HepG2 (cell line): ENCODE measurements around the gene GRP. TPM values are rescaled to one million over a fixed set of nuclear protein-coding genes. Genes with fewer than 3 reads are reported as not detected.

ENCODE experiments used
- ATAC-seq: fragments of 200-7000 bp; cut with Tn5 transposase; 3 replicates; pipeline ENCODE4 v1.9.1; 2020; ENCODE audit warnings: mild to moderate bottlenecking, moderate library complexity
- BruUV-seq: library from RNA; stranded (reverse); fragments of 400-500 nt; replicated peaks from 2 replicates; lab custom pipeline; 2021; lab: Mats Ljungman, UMichigan
- CTCF ChIA-PET: fragments of 300-600 bp; formaldehyde crosslinking; extraction: SDS; loops from one replicate; lab custom pipeline; 2021; ENCODE audit warnings: low total read pairs, inconsistent platforms, low intra/inter-chr PET ratio; lab: Yijun Ruan, JAX
- POLR2A ChIA-PET: fragments of 350-600 bp; sonication (Branson Sonifier 250); formaldehyde crosslinking; loops from one replicate; lab custom pipeline; 2020; ENCODE audit warnings: antibody characterized with exemption, inconsistent platforms; lab: Yijun Ruan, JAX
- DNase-seq: peaks from one replicate; pipeline ENCODE4 v3.0.0-alpha.2; 2015; ENCODE audit warnings: low spot score
- FAIRE-seq: peaks from 3 replicates; lab custom pipeline; 2011; peaks lifted over from hg19 to GRCh38; lab: Jason Lieb, UNC
- H2AFZ ChIP-seq: one replicate; pipeline ENCODE4 v1.6.1; 2011; ENCODE audit warnings: low read length, inconsistent platforms
- H3K27ac ChIP-seq: fragments of 300-600 bp; 3 replicates; pipeline ENCODE4 v1.8.0; 2011; ENCODE audit warnings: mixed run types, mild to moderate bottlenecking, mixed read lengths, low read length, inconsistent platforms; ENCODE audit not compliant: insufficient read depth; ENCODE audit errors: extremely low read length
- H3K27me3 ChIP-seq, 2 experiments: fragments of 200-600 bp in 1 of 2; 2 replicates in 1 of 2; 3 replicates in 1 of 2; pipeline versions ENCODE4 v1.6.0 to v1.8.0; 2011; ENCODE audit warnings: low read length in 2 of 2, mild to moderate bottlenecking in 2 of 2, moderate library complexity in 2 of 2, inconsistent platforms in 1 of 2; ENCODE audit not compliant: insufficient read depth in 2 of 2, control insufficient read depth in 1 of 2
- H3K36me3 ChIP-seq, 2 experiments: fragments of 200-600 bp in 1 of 2; replicated peaks in 1 of 2; 2 replicates in 1 of 2; 3 replicates in 1 of 2; pipeline versions ENCODE4 v1.5.1 to v1.8.0; 2011; ENCODE audit warnings: low read length in 2 of 2, inconsistent platforms in 1 of 2; ENCODE audit not compliant: insufficient read depth in 2 of 2, control insufficient read depth in 1 of 2
- H3K4me1 ChIP-seq: 2 replicates; pipeline ENCODE4 v1.5.1; 2012; ENCODE audit warnings: low read length, inconsistent platforms; ENCODE audit not compliant: insufficient read depth
- H3K4me2 ChIP-seq: 2 replicates; pipeline ENCODE4 v1.6.0; 2011; ENCODE audit warnings: low read depth, low read length, inconsistent platforms
- H3K4me3 ChIP-seq, 3 experiments: fragments of 200-600 bp in 1 of 3; sonication (generic), shearing (Covaris generic) in 1 of 3; replicated peaks in 1 of 3; 2 replicates each; pipeline ENCODE4 v1.5.1; 2011 to 2016; ENCODE audit warnings: low read length in 3 of 3, inconsistent platforms in 2 of 3, low read depth in 2 of 3, mild to moderate bottlenecking in 2 of 3, control low read depth in 1 of 3, mixed read lengths in 1 of 3; ENCODE audit not compliant: insufficient read depth in 1 of 3
- H3K79me2 ChIP-seq: one replicate; pipeline ENCODE4 v1.6.1; 2011; ENCODE audit warnings: low read length, inconsistent platforms; ENCODE audit not compliant: insufficient read depth
- H3K9ac ChIP-seq: 2 replicates; pipeline ENCODE4 v1.6.0; 2011; ENCODE audit warnings: mild to moderate bottlenecking, low read depth, low read length, inconsistent platforms; ENCODE audit not compliant: insufficient read depth
- H3K9me3 ChIP-seq: 2 replicates; pipeline ENCODE4 v1.5.1; 2012; ENCODE audit warnings: mild to moderate bottlenecking, low read length
- H4K20me1 ChIP-seq: 2 replicates; pipeline ENCODE4 v1.6.0; 2011; ENCODE audit warnings: inconsistent platforms, mild to moderate bottlenecking, low read length, moderate library complexity; ENCODE audit not compliant: insufficient read depth
- CC2D1A ChIP-seq: sonication (generic); formaldehyde crosslinking; IDR thresholded peaks from 2 replicates; pipeline ENCODE4 v1.8.1; 2023; ENCODE audit warnings: mild to moderate bottlenecking, missing genetic modification reagents
- CENPT ChIP-seq: sonication (generic); formaldehyde crosslinking; IDR thresholded peaks from 2 replicates; pipeline ENCODE4 v1.8.0; 2022; ENCODE audit warnings: low read depth, mild to moderate bottlenecking, moderate library complexity, missing genetic modification reagents
- ELF4 ChIP-seq: sonication (generic); formaldehyde crosslinking; IDR thresholded peaks from 2 replicates; pipeline ENCODE4 v1.5.0; 2020; ENCODE audit warnings: missing genetic modification reagents, mild to moderate bottlenecking, moderate library complexity, borderline replicate concordance
- HOXA5 ChIP-seq: sonication (generic); formaldehyde crosslinking; IDR thresholded peaks from 2 replicates; pipeline ENCODE4 v1.4.0; 2020; ENCODE audit warnings: missing genetic modification reagents
- MAFK ChIP-seq, 2 experiments: IDR thresholded peaks in 1 of 2; conservative IDR thresholded peaks in 1 of 2; 2 replicates each; pipeline ENCODE4 v1.6.1; 2011; ENCODE audit warnings: improper control_type of control experiment in 2 of 2, low read length in 2 of 2
- NFE2L2 ChIP-seq: fragments of 150-350 bp; IDR thresholded peaks from 2 replicates; pipeline ENCODE4 v1.6.1; 2014; ENCODE audit warnings: low read length
- ZBTB34 ChIP-seq: sonication (generic); formaldehyde crosslinking; IDR thresholded peaks from 2 replicates; pipeline ENCODE4 v1.8.0; 2022; ENCODE audit warnings: mild to moderate bottlenecking, missing genetic modification reagents
- ZNF12 ChIP-seq: sonication (generic); formaldehyde crosslinking; IDR thresholded peaks from 2 replicates; pipeline ENCODE4 v1.5.0; 2020; ENCODE audit warnings: missing genetic modification reagents
- WGBS: methylation state at CpG from one replicate; pipeline ENCODE4 v1.1.6; 2017; ENCODE audit warnings: low lambda C conversion rate; 5-methylcytosine and 5-hydroxymethylcytosine counted together
- in situ Hi-C: cut with HindIII; loops from 2 replicates; pipeline ENCODE4 v1.10.0; 2017; ENCODE audit warnings: low pct_unique_long_range_greater_than_20kb; ENCODE audit not compliant: extremely low pct_ligation_motif_present
- intact Hi-C: fragments of 100-400 bp; cut with micrococcal nuclease; formaldehyde crosslinking; loops from one replicate; pipeline ENCODE4 v1.10.0; 2022; ENCODE audit not compliant: unreplicated experiment
- polyA plus RNA-seq, 8 experiments: library from polyadenylated mRNA; depleted of rRNA in 3 of 8; stranded (reverse) in 7 of 8; unstranded in 1 of 8; fragments of >200 nt; fragmentation: Illumina TruSeq in 4 of 8; extraction: Trizol in 4 of 8; gene quantifications; 2 replicates each; pipeline versions ENCODE4 v1.2.1 to v1.2.3, GENCODE V29; 2011 to 2016; ENCODE audit warnings: low read depth in 4 of 8, missing spikeins in 1 of 8, mixed read lengths in 1 of 8; ENCODE audit not compliant: insufficient read depth in 1 of 8
- total RNA-seq, 5 experiments: library from RNA; depleted of rRNA; stranded (reverse); fragments of >200 nt; fragmentation: Illumina TruSeq; extraction: Trizol; gene quantifications; 2 replicates each; pipeline ENCODE4 v1.2.3, GENCODE V29; 2016; ENCODE audit warnings: low read depth in 1 of 5
- TF ChIP-seq, protein P1 (sequence below): sonication (generic); formaldehyde crosslinking; IDR thresholded peaks from 2 replicates; pipeline ENCODE4 v1.4.0; 2020; ENCODE audit warnings: missing genetic modification reagents

GRP gene
- total and polyA plus RNA-seq, 2 of the 13 experiments (the other 11 are each of a cell fraction or from before 2014, with no cell fraction given), result not detected

DNA sequence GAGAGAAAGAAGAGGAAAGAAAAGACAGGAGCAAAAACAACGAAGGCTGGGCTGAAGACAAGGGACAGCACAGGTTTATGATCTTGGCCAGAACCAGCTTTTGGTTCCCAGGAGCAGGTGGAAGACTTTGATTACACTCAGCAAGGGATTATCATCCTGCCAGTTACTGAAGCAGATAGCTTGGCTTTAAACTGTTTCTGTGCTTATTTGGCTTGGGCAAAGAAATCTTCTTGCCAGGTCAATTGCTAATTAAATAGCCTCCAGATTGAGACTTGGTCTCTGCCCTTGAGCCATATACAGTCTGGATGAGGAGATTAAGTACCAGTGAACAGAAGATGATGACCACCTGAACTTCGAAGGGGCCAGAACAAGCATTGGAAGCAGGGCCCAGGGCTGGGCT, 22.3 kb upstream of the GRP start (continued):
- no peak for TF ChIP-seq CENPT (CRISPR knock-in tag)
- no peak for TF ChIP-seq NFE2L2
- no peak for TF ChIP-seq ELF4
- TF ChIP-seq, protein P1, sequence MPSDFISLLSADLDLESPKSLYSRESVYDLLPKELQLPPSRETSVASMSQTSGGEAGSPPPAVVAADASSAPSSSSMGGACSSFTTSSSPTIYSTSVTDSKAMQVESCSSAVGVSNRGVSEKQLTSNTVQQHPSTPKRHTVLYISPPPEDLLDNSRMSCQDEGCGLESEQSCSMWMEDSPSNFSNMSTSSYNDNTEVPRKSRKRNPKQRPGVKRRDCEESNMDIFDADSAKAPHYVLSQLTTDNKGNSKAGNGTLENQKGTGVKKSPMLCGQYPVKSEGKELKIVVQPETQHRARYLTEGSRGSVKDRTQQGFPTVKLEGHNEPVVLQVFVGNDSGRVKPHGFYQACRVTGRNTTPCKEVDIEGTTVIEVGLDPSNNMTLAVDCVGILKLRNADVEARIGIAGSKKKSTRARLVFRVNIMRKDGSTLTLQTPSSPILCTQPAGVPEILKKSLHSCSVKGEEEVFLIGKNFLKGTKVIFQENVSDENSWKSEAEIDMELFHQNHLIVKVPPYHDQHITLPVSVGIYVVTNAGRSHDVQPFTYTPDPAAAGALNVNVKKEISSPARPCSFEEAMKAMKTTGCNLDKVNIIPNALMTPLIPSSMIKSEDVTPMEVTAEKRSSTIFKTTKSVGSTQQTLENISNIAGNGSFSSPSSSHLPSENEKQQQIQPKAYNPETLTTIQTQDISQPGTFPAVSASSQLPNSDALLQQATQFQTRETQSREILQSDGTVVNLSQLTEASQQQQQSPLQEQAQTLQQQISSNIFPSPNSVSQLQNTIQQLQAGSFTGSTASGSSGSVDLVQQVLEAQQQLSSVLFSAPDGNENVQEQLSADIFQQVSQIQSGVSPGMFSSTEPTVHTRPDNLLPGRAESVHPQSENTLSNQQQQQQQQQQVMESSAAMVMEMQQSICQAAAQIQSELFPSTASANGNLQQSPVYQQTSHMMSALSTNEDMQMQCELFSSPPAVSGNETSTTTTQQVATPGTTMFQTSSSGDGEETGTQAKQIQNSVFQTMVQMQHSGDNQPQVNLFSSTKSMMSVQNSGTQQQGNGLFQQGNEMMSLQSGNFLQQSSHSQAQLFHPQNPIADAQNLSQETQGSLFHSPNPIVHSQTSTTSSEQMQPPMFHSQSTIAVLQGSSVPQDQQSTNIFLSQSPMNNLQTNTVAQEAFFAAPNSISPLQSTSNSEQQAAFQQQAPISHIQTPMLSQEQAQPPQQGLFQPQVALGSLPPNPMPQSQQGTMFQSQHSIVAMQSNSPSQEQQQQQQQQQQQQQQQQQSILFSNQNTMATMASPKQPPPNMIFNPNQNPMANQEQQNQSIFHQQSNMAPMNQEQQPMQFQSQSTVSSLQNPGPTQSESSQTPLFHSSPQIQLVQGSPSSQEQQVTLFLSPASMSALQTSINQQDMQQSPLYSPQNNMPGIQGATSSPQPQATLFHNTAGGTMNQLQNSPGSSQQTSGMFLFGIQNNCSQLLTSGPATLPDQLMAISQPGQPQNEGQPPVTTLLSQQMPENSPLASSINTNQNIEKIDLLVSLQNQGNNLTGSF (CRISPR knock-in tag), result no peak
- no peak for TF ChIP-seq ZNF12 (CRISPR knock-in tag)
- TF ChIP-seq ZBTB34, result no peak
- no peak for TF ChIP-seq HOXA5 (CRISPR knock-in tag)
- TF ChIP-seq, all 625 proteins: peak for 0

GRCh38 chr18:59198215-59198614, 21.7 kb upstream of the GRP start:
- FAIRE-seq (no peak), ATAC-seq (no peak), DNase-seq (no peak)
- BruUV-seq, result no TSS peak
- Histone ChIP-seq H3K4me3 (no peak overlapping the region), H3K27me3 (no peaks in the 10 kb centered on the region; a peak in 1 of 5 replicates), H3K4me1 (no peaks in the 10 kb centered on the region), H3K27ac (no peak overlapping the region), H3K79me2 (no peaks in the 10 kb centered on the region), H3K9ac (no peak overlapping the region), H2AFZ (no peak overlapping the region), H3K36me3 (no peaks in the 10 kb centered on the region), H3K9me3 (no peaks in the 10 kb centered on the region), H3K4me2 (no peak overlapping the region), H4K20me1 (no peaks in the 10 kb centered on the region)
- in situ Hi-C loops (no loop called here), intact Hi-C loops (no loop called here)
- 53% methylated on average over 6 of the region's 6 CpGs for WGBS
- ChIA-PET CTCF (no interaction called here), POLR2A (no interaction called here)
- TF ChIP-seq MAFK (conservative IDR thresholded peaks at IDR 0.05 in 1 of 2, IDR thresholded peaks at IDR 0.05 in 1 of 2; ENCODE audit: low read length in 2 of 2), result peak; percentile 36 to 43; a peak in 1 of 4 replicates
- TF ChIP-seq CC2D1A (CRISPR knock-in tag), result no peak
- TF ChIP-seq, all 625 proteins: peak for 1
